GM23248 (cell line): ENCODE measurements around the gene ZNF19.

Experiments
- EZH2 ChIP-seq: fragments of 200-600 bp; sonication (generic); IDR thresholded peaks from 2 replicates; pipeline ENCODE4 v1.6.1; 2018; ENCODE audit warnings: antibody characterized with exemption, mild to moderate bottlenecking; ENCODE audit not compliant: insufficient read depth, poor library complexity, severe bottlenecking
- EZH2phosphoT487 ChIP-seq: fragments of 200-600 bp; sonication (generic); IDR thresholded peaks from 2 replicates; pipeline ENCODE4 v1.6.1; 2018; ENCODE audit warnings: antibody characterized with exemption, moderate library complexity, mild to moderate bottlenecking, low read depth; ENCODE audit not compliant: insufficient read depth

- no peak for TF ChIP-seq EZH2
- TF ChIP-seq EZH2phosphoT487, result no peak
These were observed 9.7 kb downstream of the ZNF19 start for GRCh38 chr16:71479420-71479819.
